Tibial nerve (tissue), 4 donors: ENCODE results near the gene PSMG2. TPM values are rescaled to one million over a fixed set of nuclear protein-coding genes. Genes with fewer than 3 reads are reported as not detected.

Experiments
- DNase-seq, 2 donors: peaks; one replicate each; pipeline ENCODE4 v3.0.0-alpha.2; 2019; ENCODE audit warnings: low spot score in 2 of 2
- H3K27ac ChIP-seq, 4 donors: fragments of 200-600 bp; sonication (generic) in 3 of 4; one replicate each; pipeline ENCODE4 v1.5.1; 2017 to 2019; ENCODE audit warnings: mild to moderate bottlenecking in 1 of 4
- H3K27me3 ChIP-seq, 2 donors: fragments of 200-600 bp; sonication (generic) in 1 of 2; one replicate each; pipeline versions ENCODE4 v1.5.1 to v1.6.0; 2017 to 2019
- H3K36me3 ChIP-seq, 3 donors: fragments of 200-600 bp; sonication (generic); one replicate each; pipeline ENCODE4 v1.5.1; 2018 to 2019
- H3K4me1 ChIP-seq, 4 donors: fragments of 200-600 bp; sonication (generic) in 3 of 4; one replicate each; pipeline ENCODE4 v1.5.1; 2017 to 2019
- H3K4me3 ChIP-seq, 4 donors: fragments of 200-600 bp; sonication (generic) in 3 of 4; one replicate each; pipeline ENCODE4 v1.5.1; 2017 to 2019; ENCODE audit warnings: mild to moderate bottlenecking in 1 of 4, moderate library complexity in 1 of 4
- H3K9me3 ChIP-seq, 4 donors: fragments of 200-600 bp; sonication (generic) in 3 of 4; one replicate each; pipeline ENCODE4 v1.5.1; 2017 to 2019
- CTCF ChIP-seq, 5 experiments: fragments of 200-600 bp in 3 of 5; fragments of 450-650 bp in 2 of 5; sonication (generic) in 3 of 5; IDR thresholded peaks; one replicate each; pipeline ENCODE4 v1.5.1; 2016 to 2019; ENCODE audit warnings: antibody characterized with exemption in 5 of 5, mild to moderate bottlenecking in 3 of 5, moderate library complexity in 2 of 5
- EP300 ChIP-seq, 2 donors: sonication (generic); formaldehyde crosslinking; IDR thresholded peaks; one replicate each; pipeline ENCODE4 v1.6.1; 2017; ENCODE audit warnings: antibody characterized with exemption in 2 of 2, mild to moderate bottlenecking in 1 of 2
- POLR2A ChIP-seq, 2 donors: fragments of 450-650 bp; IDR thresholded peaks; one replicate each; pipeline ENCODE4 v1.6.1; 2017; ENCODE audit warnings: antibody characterized with exemption in 2 of 2, mild to moderate bottlenecking in 2 of 2, moderate library complexity in 2 of 2
- WGBS, 2 donors: methylation state at CpG; one replicate each; pipeline ENCODE4 v1.1.5; 2018; 5-methylcytosine and 5-hydroxymethylcytosine counted together
- small RNA-seq: library from RNA; depleted of rRNA; stranded (forward); fragments of <200 nt; gene quantifications from one replicate; pipeline ENCODE3, GENCODE V24; 2016
- total RNA-seq, 4 donors: library from RNA; depleted of rRNA; stranded (reverse); fragments of >200 nt; gene quantifications; one replicate each; pipeline ENCODE4 v1.1.0, GENCODE V29; 2016

PSMG2 gene
- total RNA-seq, 4 donors from 2014 or later, result 52.6 to 102 (median 75.3) TPM

- 85 to 90% methylated on average over 15 of the region's 15 CpGs for WGBS, 2 donors
- Histone ChIP-seq H3K36me3 (no peaks in the 10 kb centered on the region), H3K9me3 (no peaks in the 10 kb centered on the region), H3K27me3 (no peaks in the 10 kb centered on the region), H3K4me1 (no peaks in the 10 kb centered on the region), H3K27ac (no peak overlapping the region), H3K4me3 (no peak overlapping the region)
- DNase-seq, result no peak
- TF ChIP-seq POLR2A (IDR thresholded peaks at IDR 0.05) (no peak), CTCF (IDR thresholded peaks at IDR 0.05) (no peak), EP300 (IDR thresholded peaks at IDR 0.05) (no peak)
Observed at GRCh38 chr18:12770469-12771219, 67.8 kb downstream of the PSMG2 start.

GRCh38 chr18:12772111-12772510 lies 69.3 kb downstream of the PSMG2 start:
- 71 to 72% methylated on average over 6 of the region's 6 CpGs for WGBS, 2 donors
- H3K36me3 ChIP-seq, result no peaks in the 10 kb centered on the region
- H3K27ac ChIP-seq, result no peak overlapping the region
- H3K9me3 ChIP-seq, result peaks cover 0 to 3% (median 0%) of the 10 kb centered on the region in 4 donors
- no peak overlapping the region for H3K4me3 ChIP-seq
- DNase-seq, result no peak
- H3K27me3 ChIP-seq, result no peaks in the 10 kb centered on the region
- no peaks in the 10 kb centered on the region for H3K4me1 ChIP-seq
- TF ChIP-seq CTCF (IDR thresholded peaks at IDR 0.05) (no peak), EP300 (IDR thresholded peaks at IDR 0.05) (no peak), POLR2A (IDR thresholded peaks at IDR 0.05) (no peak)

- Histone ChIP-seq H3K9me3 (peaks cover 0 to 3% (median 0%) of the 10 kb centered on the region in 4 donors), H3K27ac (no peak overlapping the region), H3K4me1 (no peaks in the 10 kb centered on the region), H3K36me3 (no peaks in the 10 kb centered on the region), H3K4me3 (no peak overlapping the region), H3K27me3 (no peaks in the 10 kb centered on the region)
- no peak for DNase-seq
- 74 to 81% methylated on average over 5 of the region's 5 CpGs for WGBS, 2 donors
- TF ChIP-seq EP300 (IDR thresholded peaks at IDR 0.05) (no peak), CTCF (IDR thresholded peaks at IDR 0.05) (no peak), POLR2A (IDR thresholded peaks at IDR 0.05) (no peak)
Observed at GRCh38 chr18:12773369-12773768, 70.5 kb downstream of the PSMG2 start.

DNA sequence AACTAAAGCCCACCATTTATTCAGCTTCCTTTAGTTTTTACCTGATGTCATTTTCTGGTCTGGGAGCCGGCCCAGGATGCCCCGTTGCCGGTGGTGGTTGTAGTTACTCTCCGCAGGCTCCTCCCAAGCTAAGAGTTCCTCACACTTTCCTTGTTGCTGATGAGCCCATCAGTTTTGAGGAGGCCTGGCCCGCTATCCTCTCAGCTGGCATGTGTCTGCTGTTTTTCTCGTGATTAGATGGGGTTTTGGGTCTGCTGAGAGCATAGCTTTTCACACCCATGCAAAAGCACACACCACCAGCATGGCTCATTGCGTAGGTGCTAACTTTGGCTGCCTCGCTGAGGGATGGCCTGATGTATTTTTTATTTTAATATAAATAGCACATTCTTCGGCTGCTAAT lies 72.1 kb downstream of the PSMG2 start:
- H3K9me3 ChIP-seq, result peaks cover 0 to 11% (median 0%) of the 10 kb centered on the region in 4 donors
- H3K36me3 ChIP-seq, result no peaks in the 10 kb centered on the region
- DNase-seq, result no peak
- WGBS, 2 donors, result 89 to 94% methylated on average over 9 of the region's 9 CpGs
- no peak for TF ChIP-seq CTCF (IDR thresholded peaks at IDR 0.05)
- TF ChIP-seq POLR2A (IDR thresholded peaks at IDR 0.05), result no peak
- no peak for TF ChIP-seq EP300 (IDR thresholded peaks at IDR 0.05)
- no peaks in the 10 kb centered on the region for H3K27me3 ChIP-seq
- H3K4me3 ChIP-seq, result no peak overlapping the region
- H3K4me1 ChIP-seq, result no peaks in the 10 kb centered on the region
- H3K27ac ChIP-seq, result no peak overlapping the region

Small RNA genes lying within 50 kb of the gene (small RNA-seq; reads per million reads assigned to genes)
- not detected for gene RF00019

Other genes with a start within 250 kb of the PSMG2 start
- 10 to 100 TPM; 55.5 to 72.5 (median 60.4) TPM for gene SPIRE1, start 44.9 kb upstream of the PSMG2 start, total RNA-seq
- 10 to 100 TPM in 2 of 4 donors, 1 to 10 TPM in 2; 3.1 to 13.6 (median 9.8) TPM for gene CEP76, start 319 bp upstream of the PSMG2 start, total RNA-seq
- gene PTPN2, start 181.2 kb downstream of the PSMG2 start, total RNA-seq, result 10 to 100 TPM; 12.9 to 50.5 (median 30.7) TPM
- gene SEH1L, start 245.0 kb downstream of the PSMG2 start, total RNA-seq, result 10 to 100 TPM; 26.9 to 41.1 (median 34.4) TPM